Stomach smooth muscle (tissue), 2 donors: Measurements from ENCODE around the gene MRPL46.
A peak's percentile ranks its signal among the peaks of the same experiment; 100 is the strongest.
"Not testable (repeated sequence)": the region's sequence is repeated elsewhere in the genome, so short reads cannot be mapped to it uniquely, and the experiment has no call there.

Experiments
- H3K27ac ChIP-seq: one replicate; pipeline ENCODE4 v1.7.0; 2013; ENCODE audit warnings: mild to moderate bottlenecking, low read length, inconsistent platforms
- H3K27me3 ChIP-seq, 2 donors: one replicate each; pipeline ENCODE4 v1.7.0; 2013; ENCODE audit warnings: low read length in 2 of 2; ENCODE audit not compliant: insufficient read depth in 2 of 2, control insufficient read depth in 1 of 2
- H3K36me3 ChIP-seq, 2 donors: one replicate each; pipeline ENCODE4 v1.7.0; 2013; ENCODE audit warnings: low read length in 2 of 2; ENCODE audit not compliant: control insufficient read depth in 2 of 2, insufficient read depth in 2 of 2
- H3K4me1 ChIP-seq: one replicate; pipeline ENCODE4 v1.7.0; 2013; ENCODE audit warnings: low read length; ENCODE audit not compliant: control insufficient read depth, insufficient read depth
- H3K4me3 ChIP-seq, 2 donors: one replicate each; pipeline ENCODE4 v1.7.0; 2013; ENCODE audit warnings: low read length in 2 of 2
- H3K9ac ChIP-seq, 2 donors: one replicate each; pipeline ENCODE4 v1.7.0; 2013; ENCODE audit warnings: low read length in 2 of 2, mild to moderate bottlenecking in 1 of 2
- H3K9me3 ChIP-seq, 2 donors: one replicate each; pipeline ENCODE4 v1.7.0; 2013; ENCODE audit warnings: low read length in 2 of 2; ENCODE audit not compliant: control insufficient read depth in 2 of 2
- donor health status: healthy.
- donor health status: Pancreatic carcinoma.

Gene MRPL46

GRCh38 chr15:88479169-88479568, 12.0 kb upstream of the MRPL46 start:
- Histone ChIP-seq H3K9ac (no peak overlapping the region), H3K4me1 (peaks cover 4% of the 10 kb centered on the region), H3K27me3 (no peaks in the 10 kb centered on the region), H3K27ac (no peak overlapping the region), H3K4me3 (no peak overlapping the region), H3K9me3 (no peaks in the 10 kb centered on the region), H3K36me3 (peaks cover 9 to 23% of the 10 kb centered on the region in 2 donors)

GRCh38 chr15:88477904-88478303, 10.7 kb upstream of the MRPL46 start:
- peaks cover 14 to 27% of the 10 kb centered on the region in 2 donors for H3K36me3 ChIP-seq
- peaks cover 4% of the 10 kb centered on the region for H3K4me1 ChIP-seq
- no peak overlapping the region for H3K27ac ChIP-seq
- no peaks in the 10 kb centered on the region for H3K9me3 ChIP-seq
- H3K4me3 ChIP-seq = no peak overlapping the region
- H3K9ac ChIP-seq = no peak overlapping the region
- no peaks in the 10 kb centered on the region for H3K27me3 ChIP-seq

- no peaks in the 10 kb centered on the region for H3K9me3 ChIP-seq
- H3K4me1 ChIP-seq = peaks cover 4% of the 10 kb centered on the region
- H3K9ac ChIP-seq = peak overlapping the region in 1 of 2 donors; percentile 5
- peaks cover 14 to 35% of the 10 kb centered on the region in 2 donors for H3K36me3 ChIP-seq
- H3K27me3 ChIP-seq = no peaks in the 10 kb centered on the region
- no peak overlapping the region for H3K27ac ChIP-seq
- H3K4me3 ChIP-seq = no peak overlapping the region
Observed at GRCh38 chr15:88477126-88477525, 9.9 kb upstream of the MRPL46 start.

- H3K9me3 ChIP-seq = no peaks in the 10 kb centered on the region
- H3K4me3 ChIP-seq = no peak overlapping the region
- peak overlapping the region in 1 of 2 donors; percentile 5 for H3K9ac ChIP-seq
- peaks cover 14 to 35% of the 10 kb centered on the region in 2 donors for H3K36me3 ChIP-seq
- peaks cover 4% of the 10 kb centered on the region for H3K4me1 ChIP-seq
- H3K27me3 ChIP-seq = no peaks in the 10 kb centered on the region
- no peak overlapping the region for H3K27ac ChIP-seq
Observed at GRCh38 chr15:88476635-88477060, 9.5 kb upstream of the MRPL46 start.

GRCh38 chr15:88473661-88474293, 6.6 kb upstream of the MRPL46 start:
- not testable (repeated sequence) for H3K4me3 ChIP-seq, H3K27ac ChIP-seq, H3K4me1 ChIP-seq, H3K9ac ChIP-seq, H3K27me3 ChIP-seq, H3K9me3 ChIP-seq
- H3K36me3 ChIP-seq = peaks cover 14 to 31% of the 10 kb centered on the region in 2 donors

- peaks cover 8 to 20% of the 10 kb centered on the region in 2 donors for H3K36me3 ChIP-seq
- H3K9me3 ChIP-seq = no peaks in the 10 kb centered on the region
- no peak overlapping the region for H3K27ac ChIP-seq
- no peak overlapping the region for H3K9ac ChIP-seq
- H3K4me1 ChIP-seq = peaks cover 18% of the 10 kb centered on the region
- no peaks in the 10 kb centered on the region for H3K27me3 ChIP-seq
- no peak overlapping the region for H3K4me3 ChIP-seq
Observed at GRCh38 chr15:88472225-88472624, 5.0 kb upstream of the MRPL46 start.

- Histone ChIP-seq H3K36me3 (peaks cover 5 to 14% of the 10 kb centered on the region in 2 donors), H3K9me3 (no peaks in the 10 kb centered on the region), H3K27ac (no peak overlapping the region), H3K4me1 (peaks cover 23% of the 10 kb centered on the region), H3K27me3 (no peaks in the 10 kb centered on the region), H3K4me3 (no peak overlapping the region), H3K9ac (no peak overlapping the region)
Observed at GRCh38 chr15:88470625-88471372, 3.6 kb upstream of the MRPL46 start.

- peaks cover 25% of the 10 kb centered on the region for H3K4me1 ChIP-seq
- H3K9ac ChIP-seq = no peak overlapping the region
- H3K4me3 ChIP-seq = no peak overlapping the region
- H3K36me3 ChIP-seq = peaks cover 9 to 14% of the 10 kb centered on the region in 2 donors
- no peaks in the 10 kb centered on the region for H3K9me3 ChIP-seq
- H3K27ac ChIP-seq = no peak overlapping the region
- no peaks in the 10 kb centered on the region for H3K27me3 ChIP-seq
Observed at GRCh38 chr15:88469321-88469720, 2.1 kb upstream of the MRPL46 start.

- not testable (repeated sequence) for H3K9me3 ChIP-seq, H3K27me3 ChIP-seq, H3K9ac ChIP-seq, H3K27ac ChIP-seq
- peak overlapping the region; percentile 95 to 99 for H3K4me3 ChIP-seq
- peaks cover 14 to 18% of the 10 kb centered on the region in 2 donors for H3K36me3 ChIP-seq
- H3K4me1 ChIP-seq = peaks cover 25% of the 10 kb centered on the region
Observed at GRCh38 chr15:88468721-88469120, 1.5 kb upstream of the MRPL46 start.

GRCh38 chr15:88467935-88468528, 844 bp upstream of the MRPL46 start:
- Histone ChIP-seq H3K27me3 (no peaks in the 10 kb centered on the region), H3K9me3 (no peaks in the 10 kb centered on the region), H3K4me3 (peak overlapping the region; percentile 95 to 99), H3K9ac (peak overlapping the region; percentile 83 to 97), H3K27ac (peak overlapping the region; percentile 84), H3K36me3 (peaks cover 16 to 22% of the 10 kb centered on the region in 2 donors), H3K4me1 (peaks cover 25% of the 10 kb centered on the region)
